GM20431 (cell line): Measurements from ENCODE around the gene DGCR8.

Experiments used
- in situ Hi-C: fragments of 300-500 bp; cut with MseI, MboI; formaldehyde crosslinking; loops from one replicate; pipeline ENCODE4 v1.15.0; 2020; ENCODE audit warnings: low sequenced_read_pairs; ENCODE audit not compliant: unreplicated experiment

DGCR8 gene

GRCh38 chr22:20107951-20108756 lies 28.1 kb downstream of the DGCR8 start:
- in situ Hi-C loops: no loop called here

- in situ Hi-C loops: no loop called here
Measured at GRCh38 chr22:20108757-20109230, 28.8 kb downstream of the DGCR8 start.

- in situ Hi-C loops: no loop called here
Measured at GRCh38 chr22:20109411-20110358, 29.6 kb downstream of the DGCR8 start.

DNA sequence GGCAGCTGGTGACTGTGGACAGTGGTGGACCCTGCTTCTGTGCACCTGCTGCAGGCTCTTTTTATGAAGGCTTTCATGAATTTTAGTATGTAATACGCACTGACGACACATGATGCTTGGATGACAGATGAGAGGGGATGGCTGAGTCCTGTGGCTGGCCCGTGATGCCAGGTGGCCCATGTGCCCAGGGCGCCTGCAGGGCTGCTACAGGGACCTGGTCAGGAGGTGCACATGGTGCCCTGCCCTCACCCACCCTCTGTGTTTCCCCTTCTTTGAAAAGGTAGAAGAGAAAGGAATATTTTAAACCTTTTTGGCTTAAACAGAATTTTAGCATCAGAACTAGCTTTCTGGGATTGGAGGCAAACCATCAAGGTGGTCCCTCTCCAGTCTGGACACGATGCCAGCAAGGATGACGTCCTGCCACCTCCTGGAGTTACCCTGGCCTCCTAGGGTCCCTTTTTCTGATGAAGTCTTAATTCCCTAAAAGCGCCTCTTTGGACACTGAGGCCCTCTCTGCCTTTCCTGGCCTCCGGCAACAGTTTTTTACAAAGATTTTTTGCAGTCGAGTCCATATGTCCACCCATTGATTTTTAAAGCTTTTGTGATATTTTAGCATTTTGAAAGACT lies 30.4 kb downstream of the DGCR8 start:
- in situ Hi-C loops: no loop called here

DNA sequence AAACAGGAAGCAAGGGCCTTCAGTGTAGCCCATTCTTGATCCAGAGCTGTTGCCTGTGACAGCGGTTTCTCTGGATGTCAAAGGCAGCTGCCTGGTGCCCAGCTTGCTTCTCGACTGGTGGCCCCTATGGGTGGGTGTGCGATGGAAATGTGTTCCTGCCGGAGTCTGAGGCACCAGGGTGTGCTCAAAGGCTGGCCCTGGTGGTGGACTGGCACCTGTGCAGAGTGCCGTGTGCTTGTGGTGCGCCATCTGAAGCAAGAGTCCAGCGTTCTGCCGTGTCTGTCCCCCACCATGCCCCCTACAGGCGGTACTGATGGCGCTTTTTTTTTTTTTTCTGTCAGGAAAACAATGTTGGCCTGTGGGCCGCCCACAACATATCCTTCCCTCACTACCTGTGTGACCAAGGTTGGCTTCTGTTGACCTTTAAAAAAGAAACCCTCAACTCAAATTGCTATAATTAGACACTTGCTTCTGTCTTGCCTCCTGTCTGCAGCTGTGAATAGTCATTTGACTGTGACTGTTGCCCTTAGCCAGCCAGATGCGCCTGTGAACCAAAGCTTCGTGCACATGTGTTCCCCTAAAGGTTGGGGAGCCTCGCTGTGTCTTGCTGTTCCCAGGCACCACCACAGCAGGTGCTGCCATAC lies 31.1 kb downstream of the DGCR8 start:
- in situ Hi-C loops: no loop called here

DNA sequence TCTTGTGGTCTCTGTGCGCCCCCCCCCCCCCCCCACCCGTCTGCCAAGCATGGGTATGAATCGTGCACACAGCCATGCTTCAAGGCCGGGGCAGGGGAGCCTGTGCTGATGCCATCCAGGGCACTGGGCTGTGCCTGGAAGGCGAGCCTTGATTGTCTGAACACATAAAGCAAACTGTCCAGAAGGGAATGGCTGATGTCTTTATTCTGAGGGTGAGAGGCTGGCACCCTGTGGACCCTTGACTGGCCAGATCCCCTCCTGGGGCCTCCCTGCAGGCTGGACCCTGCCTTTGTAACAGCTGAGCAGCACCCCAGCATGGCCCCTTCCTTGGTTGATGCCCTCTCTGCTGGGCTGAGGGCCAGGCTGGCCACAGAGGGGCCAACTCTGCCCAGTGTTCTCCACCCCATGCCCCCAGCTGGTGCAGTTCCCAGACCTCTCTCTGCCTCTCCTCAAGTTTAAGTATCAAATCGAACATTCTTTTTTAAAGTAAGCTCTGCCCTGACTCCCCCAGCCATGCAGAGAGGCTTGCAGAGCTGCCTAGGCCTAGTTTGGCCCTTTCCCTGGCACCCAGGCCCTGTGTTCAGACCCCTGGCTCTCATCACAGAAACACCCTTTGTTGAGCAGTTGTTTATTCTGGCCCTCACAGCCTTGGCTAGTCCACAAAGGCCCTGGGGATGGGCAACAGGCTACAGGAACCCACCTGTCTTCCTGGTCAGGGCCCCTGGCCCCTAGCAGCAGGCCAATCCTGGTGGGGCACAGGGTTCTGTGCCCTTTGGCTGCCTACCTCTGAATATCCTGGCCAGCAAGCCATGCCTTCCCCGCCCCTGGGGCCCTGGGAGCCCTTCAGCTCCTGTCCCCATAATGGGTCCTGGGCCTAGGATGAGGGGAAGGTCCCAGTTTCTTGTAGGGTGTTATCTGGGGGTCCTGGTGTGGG lies 31.9 kb downstream of the DGCR8 start:
- in situ Hi-C loops: no loop called here

- in situ Hi-C loops: no loop called here
Measured at GRCh38 chr22:20112623-20113511, 32.8 kb downstream of the DGCR8 start.

DNA sequence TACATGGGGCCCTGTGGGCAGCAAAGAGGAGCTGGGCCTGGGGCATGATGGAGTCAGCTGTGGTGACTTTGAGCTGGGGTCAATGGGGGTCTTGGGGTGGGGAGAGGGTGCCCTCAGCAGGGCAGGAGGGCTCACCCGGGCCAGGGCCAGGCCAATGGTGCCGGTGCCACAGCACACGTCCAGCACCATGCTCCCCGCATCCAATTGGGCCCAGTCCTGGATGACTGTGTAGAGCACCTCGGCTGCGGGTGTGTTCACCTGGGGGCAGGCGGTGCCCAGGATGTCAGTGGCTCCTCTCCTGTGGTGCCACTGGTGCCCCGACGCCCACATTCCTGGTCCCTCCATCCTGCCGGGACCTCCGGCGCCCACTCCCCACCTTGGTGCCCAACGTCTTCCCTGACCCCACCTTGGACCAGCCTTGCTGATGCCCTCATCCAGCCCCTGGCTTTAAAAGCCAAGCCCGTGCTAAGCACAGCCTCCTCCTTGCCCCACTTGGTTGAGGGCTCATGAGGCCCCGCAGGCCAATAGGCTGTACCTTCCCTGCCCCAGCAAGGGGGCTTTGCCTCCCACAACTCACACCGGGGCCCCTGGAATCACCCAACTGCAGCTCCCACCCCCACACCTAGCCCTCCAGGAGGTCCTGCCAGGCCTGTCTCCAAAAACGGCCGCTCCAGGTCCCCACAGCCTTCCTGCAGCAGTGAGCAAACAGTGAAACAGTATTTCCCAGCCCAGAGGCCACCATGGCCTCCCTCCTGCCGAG lies 33.7 kb downstream of the DGCR8 start:
- in situ Hi-C loops: no loop called here

- in situ Hi-C loops: no loop called here
Measured at GRCh38 chr22:20114506-20115475, 34.8 kb downstream of the DGCR8 start.

- in situ Hi-C loops: no loop called here
Measured at GRCh38 chr22:20115691-20116375, 35.8 kb downstream of the DGCR8 start, which contains the start of gene RANBP1. TSS of gene RANBP1 (plus strand) at chr22:20116104. CDS start at chr22:20116185, 81 bp downstream.

DNA sequence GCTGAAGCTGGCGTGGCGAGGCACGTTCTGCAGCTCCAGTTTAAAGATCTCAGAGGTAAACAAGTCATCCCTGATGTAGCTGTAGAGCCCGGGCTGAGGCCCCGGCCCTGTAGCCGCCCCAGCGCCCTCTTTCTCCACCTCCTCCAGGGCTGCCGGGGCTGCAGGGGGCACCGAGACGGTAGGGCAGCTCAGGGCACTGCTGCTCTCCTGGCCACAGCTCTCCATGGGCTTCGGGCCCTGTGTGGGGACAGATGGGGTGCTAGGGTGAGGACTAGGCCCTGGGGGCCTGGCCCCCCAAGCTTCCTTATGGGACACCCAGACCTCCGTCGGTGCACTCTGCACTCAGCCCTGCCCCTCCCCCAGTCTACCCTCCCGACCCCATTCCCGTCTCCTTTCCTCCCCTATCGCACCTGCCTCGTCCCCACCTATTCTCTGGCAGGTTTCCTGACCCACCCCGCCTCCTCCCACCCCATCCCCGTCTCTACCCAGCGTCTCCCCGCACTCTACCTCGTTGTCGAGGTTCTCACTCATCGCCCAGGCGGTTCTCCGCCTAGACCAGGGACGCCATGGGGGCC lies 36.4 kb downstream of the DGCR8 start:
- in situ Hi-C loops: no loop called here

GRCh38 chr22:20116951-20117632 lies 37.1 kb downstream of the DGCR8 start, which contains the start of gene TRMT2A:
TSS of gene TRMT2A (minus strand) at chr22:20117226. CDS start at chr22:20116906, 320 bp downstream.
- in situ Hi-C loops: no loop called here

DNA sequence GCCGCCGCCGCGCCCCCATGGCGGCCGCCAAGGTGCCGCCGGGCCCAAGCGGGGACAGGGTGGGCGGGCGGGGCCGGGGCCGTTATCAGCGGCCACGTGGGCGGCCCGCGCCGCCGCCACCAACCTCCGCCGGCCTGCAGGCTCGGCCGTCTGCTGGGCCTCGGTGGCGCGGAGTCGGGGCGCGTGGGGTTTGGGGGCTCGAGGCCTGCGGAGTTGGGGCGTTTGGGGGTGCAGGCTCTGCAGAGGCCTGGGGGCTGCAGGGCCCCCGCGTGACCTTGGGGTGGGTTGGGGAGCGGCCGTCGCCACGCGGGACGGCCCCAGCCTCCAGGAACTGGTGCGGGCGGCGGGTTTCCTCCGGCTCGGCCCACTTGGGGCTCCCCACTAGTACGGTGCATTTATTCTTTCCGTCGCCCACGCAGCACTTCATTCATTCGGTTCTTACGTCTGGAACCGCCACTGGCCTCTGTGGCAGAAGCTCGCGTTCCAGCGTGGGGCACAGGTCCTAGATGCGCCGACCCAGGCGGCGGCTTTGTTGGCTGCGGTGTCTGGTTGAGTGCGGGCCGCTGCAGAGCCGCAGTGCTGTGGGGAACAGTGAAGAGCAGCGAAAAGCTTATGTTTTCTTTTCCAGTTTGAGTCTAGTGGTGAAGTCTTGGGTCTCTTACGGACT lies 37.7 kb downstream of the DGCR8 start:
- in situ Hi-C loops: no loop called here
